Germinal center (tissue), 1 donor: ENCODE measurements around the gene CD96.

Experiments
- DNase-seq: peaks from one replicate; pipeline ENCODE4 v3.0.0; 2012; ENCODE audit warnings: mixed read lengths, low spot score

Gene CD96

GRCh38 chr3:111594205-111594604, 52.2 kb downstream of the CD96 start:
- DNase-seq, result peak; percentile 27

GRCh38 chr3:111594781-111595180, 52.8 kb downstream of the CD96 start:
- no peak for DNase-seq

GRCh38 chr3:111595232-111595631, 53.2 kb downstream of the CD96 start, which contains the start of gene ZBED2:
Gene ZBED2 (minus strand): TSS chr3:111595346. CDS start chr3:111594201, 1,145 bp downstream.
- DNase-seq, result peak; percentile 30

- no peak for DNase-seq
These were observed 54.3 kb downstream of the CD96 start for GRCh38 chr3:111596328-111596727.

- no peak for DNase-seq
These were observed 56.1 kb downstream of the CD96 start for GRCh38 chr3:111598139-111598538.

DNA sequence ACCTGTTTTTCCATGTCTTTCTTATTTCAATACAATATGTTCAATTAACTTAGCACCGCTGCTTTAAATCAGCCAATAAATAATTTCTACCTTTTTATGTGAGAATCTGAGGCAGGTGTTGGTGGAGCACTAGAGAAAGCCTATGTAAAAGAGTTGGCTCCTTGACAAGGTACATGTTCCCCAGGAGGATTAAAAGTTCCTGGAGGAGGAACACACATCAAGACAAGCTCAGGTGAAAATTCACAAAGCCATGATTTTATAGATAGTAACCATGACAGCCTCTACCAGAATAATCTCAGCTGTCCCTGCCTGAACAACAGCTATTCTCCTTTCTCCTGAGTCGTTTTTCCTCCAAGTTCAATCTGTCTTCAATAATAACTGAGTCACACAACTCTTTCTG, 56.6 kb downstream of the CD96 start:
- no peak for DNase-seq

DNA sequence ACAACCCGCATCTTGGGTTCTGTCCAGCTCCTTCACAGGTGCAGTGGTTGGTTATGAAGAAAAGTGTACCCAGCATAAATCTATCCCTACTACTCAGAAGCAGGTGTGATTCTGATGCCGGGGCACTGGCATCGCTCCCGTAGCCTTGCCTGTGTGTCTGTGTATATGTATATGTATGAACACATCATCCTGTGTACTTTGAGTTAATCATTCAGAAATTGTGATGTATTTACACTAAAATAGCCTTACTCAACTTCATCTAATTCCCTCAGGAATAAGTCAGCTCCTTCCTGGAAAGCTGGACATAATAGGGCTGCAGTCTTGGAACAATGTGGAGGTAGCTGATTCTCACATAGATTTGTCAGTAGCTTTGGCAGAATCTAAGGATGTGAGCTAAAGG, 59.8 kb downstream of the CD96 start:
- no peak for DNase-seq

DNA sequence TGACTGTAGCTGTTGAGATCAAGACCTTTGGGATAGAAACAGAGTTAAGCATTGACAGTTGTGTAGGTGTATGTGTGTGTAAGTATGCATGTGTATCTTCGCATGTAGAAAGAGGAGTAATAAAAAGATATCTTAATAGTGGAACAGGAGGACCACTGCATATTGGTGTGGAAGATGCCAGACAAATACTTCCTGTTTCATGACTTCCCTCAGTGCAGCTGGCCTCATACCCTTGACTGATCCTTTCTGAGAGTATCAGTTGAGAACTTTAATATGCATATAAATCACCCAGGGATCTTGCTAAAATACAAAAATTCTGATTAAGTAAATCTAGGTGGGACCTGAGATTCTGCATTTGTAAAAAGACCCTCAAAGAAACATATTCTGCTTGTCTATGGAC, 61.7 kb downstream of the CD96 start:
- peak; percentile 29 for DNase-seq

- no peak for DNase-seq
These were observed 62.1 kb downstream of the CD96 start for GRCh38 chr3:111604119-111604518.

DNA sequence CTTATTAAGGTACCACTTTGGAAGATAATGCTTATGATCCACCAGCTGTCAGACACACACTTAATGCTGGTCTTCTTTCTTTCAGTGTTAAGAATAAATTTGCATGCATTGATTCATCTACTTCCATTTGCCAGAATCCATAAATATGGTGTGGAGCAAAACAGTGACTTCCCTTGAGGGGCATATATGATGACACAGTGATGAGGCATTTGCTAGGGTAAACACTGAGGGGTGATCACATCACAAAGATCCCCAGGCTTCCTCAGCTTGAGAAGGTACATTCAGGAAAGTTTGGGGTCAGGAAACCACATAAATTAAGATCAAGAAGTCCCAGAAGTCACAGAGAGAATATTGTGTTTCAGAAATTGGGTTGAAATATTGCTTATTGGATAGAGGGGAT, 63.0 kb downstream of the CD96 start:
- DNase-seq, result no peak

DNA sequence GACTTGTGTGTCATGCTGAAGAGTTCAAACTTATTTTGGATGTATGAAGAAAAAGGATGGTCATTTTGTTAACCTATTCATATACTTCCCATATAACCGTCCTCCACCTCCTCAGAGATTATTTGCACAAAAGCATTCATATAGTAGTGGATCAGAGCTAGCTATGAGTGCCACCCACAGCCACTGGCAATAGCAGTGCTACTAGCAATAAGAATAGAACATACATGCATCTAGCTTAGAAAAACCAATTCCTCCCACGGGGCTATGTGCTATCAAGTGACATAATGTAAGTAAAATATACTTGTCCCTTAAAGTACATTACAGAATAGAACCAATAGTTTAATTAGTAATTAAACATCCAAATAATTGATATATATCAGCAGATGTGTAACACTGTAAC, 63.5 kb downstream of the CD96 start:
- no peak for DNase-seq

DNA sequence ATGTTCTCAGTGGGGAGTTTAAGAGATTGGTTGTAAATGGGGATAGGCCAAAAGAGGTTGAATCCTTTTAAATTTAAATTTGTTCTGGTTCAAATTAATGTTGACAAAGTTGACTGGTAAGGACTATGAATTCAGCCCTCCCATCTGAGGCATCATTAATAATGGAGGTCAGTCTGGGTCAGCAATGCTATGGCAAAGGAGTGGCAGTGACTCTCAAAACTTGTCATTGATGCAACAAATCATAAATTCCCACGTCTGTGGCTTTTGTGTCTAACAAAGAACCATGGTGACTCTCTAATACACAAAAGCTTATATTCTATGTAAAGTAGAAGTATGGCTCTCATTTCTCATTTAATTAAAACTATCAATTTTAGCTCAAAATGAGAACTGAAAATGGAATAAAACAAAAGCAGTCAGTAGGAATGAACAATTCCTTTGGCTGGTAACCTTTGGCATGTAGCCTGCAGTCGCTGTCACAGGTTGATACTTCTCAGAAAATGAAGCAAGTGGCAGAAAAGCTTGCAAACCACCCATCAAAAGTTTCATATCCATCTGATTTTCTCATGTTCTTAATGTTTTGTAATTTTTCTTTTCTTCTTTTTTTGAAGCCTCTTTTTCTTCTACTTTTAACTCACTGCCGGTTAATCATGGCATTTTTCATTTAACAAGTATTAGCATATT, 65.4 kb downstream of the CD96 start:
- no peak for DNase-seq

DNA sequence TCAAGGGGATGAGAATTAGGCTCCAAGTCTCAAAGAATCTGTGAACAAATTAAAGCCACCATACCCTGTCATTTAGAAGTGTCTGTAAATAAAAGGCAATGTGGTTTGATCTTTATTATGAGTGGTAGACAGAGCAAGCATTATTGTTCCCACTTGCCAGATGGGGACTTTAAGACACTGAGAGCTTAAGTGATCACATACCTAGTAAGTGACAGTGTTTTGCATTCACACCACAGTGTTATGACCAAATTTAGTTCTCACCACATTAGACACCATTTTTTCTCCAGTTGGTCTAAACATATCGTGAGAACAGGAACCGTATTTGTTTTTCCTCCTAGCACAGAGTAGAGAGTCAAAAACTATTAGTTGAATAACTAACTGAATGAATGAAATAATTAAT, 66.4 kb downstream of the CD96 start:
- DNase-seq, result no peak

GRCh38 chr3:111609700-111610099, 67.7 kb downstream of the CD96 start:
- DNase-seq, result no peak

GRCh38 chr3:111610189-111610588, 68.2 kb downstream of the CD96 start:
- DNase-seq, result no peak

DNA sequence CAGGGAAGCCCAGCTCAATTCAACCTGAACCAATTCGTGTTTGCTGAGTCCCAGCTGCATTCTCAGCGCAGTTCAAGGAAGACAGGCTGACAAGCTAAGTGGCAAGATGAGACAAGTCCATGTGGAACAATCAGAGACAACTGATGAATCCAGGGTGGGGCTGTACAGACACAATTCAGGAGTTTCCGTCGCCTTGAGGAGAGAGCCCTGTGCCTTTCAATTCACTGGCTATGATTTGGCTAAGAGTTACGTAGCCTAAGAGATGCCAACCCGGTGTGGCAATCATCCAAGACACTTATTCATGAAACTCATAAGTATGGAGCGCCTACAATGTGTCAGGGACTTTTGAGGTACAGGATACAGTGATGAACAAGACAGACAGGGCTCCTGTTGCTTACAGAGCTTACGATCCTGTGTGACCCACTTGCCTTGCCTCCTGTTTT, 68.6 kb downstream of the CD96 start:
- no peak for DNase-seq

- no peak for DNase-seq
These were observed 71.3 kb downstream of the CD96 start for GRCh38 chr3:111613294-111613693.

- DNase-seq, result no peak
These were observed 73.9 kb downstream of the CD96 start for GRCh38 chr3:111615880-111616279.

- DNase-seq, result peak; percentile 48
These were observed 74.6 kb downstream of the CD96 start for GRCh38 chr3:111616417-111617105.

GRCh38 chr3:111617406-111617805, 75.4 kb downstream of the CD96 start:
- no peak for DNase-seq

DNA sequence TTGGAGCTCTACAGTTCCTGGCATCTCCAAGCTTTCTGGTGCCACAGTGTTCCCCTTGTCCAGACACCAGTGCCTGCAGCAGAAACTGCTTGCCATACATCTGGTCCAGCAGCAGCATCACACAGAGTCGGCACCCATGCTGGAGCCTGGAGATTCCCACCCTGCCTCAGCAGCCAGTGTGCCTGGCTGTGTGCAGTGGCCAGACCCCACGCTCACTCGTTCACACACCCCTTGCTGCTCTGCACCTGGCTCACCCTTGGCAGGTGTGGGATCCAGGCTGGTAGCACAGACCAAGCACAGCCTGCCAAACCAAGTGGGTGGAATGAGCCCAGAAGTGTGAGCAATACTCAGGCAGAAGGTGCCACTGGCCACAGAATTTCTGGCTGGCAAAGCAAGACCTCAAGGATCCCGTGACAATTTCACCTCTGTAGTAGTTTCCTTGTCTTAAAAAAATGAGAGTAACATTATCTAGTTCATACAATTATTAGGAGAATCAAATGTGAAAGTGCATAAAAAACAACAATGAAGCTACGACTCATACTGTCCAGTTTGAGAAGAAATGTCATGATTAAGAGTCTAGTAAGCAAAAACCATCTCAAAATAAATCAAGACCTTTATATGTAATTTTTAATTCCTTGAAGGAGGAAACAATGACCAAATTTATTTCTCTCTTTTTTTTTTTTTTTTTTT, 76.1 kb downstream of the CD96 start:
- DNase-seq, result no peak

GRCh38 chr3:111618945-111619344, 76.9 kb downstream of the CD96 start:
- no peak for DNase-seq

GRCh38 chr3:111619833-111620232, 77.8 kb downstream of the CD96 start:
- DNase-seq, result no peak
